GM21528 (cell line): Measurements from ENCODE around the gene TAF4.

ENCODE experiments used
- ATAC-seq: cut with Tn5 transposase; IDR thresholded peaks from one replicate; pipeline ENCODE4 v1.9.1; 2021; ENCODE audit warnings: mild to moderate bottlenecking, moderate library complexity; ENCODE audit not compliant: unreplicated experiment, low FRiP score

TAF4 gene

DNA sequence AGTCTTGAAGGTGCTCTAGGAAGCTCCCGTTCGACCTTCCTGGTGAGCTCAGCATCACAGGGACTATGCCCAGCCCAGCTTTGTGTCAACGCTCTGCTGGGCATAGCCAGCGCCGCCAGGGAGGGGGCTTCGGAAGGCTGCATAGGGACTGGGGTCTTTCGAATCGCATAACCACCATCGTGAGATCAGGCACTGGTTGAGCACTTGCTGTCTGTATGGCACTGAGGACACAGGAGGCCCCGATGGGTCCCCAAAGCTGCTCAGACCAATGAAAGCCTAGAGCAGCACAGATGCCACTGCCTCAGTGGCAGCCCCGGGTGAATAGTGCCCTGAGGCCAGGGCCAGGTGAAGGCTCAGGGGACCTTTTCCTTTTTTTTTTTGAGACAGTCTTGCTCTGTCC lies 96.7 kb downstream of the TAF4 start:
- no peak for ATAC-seq

DNA sequence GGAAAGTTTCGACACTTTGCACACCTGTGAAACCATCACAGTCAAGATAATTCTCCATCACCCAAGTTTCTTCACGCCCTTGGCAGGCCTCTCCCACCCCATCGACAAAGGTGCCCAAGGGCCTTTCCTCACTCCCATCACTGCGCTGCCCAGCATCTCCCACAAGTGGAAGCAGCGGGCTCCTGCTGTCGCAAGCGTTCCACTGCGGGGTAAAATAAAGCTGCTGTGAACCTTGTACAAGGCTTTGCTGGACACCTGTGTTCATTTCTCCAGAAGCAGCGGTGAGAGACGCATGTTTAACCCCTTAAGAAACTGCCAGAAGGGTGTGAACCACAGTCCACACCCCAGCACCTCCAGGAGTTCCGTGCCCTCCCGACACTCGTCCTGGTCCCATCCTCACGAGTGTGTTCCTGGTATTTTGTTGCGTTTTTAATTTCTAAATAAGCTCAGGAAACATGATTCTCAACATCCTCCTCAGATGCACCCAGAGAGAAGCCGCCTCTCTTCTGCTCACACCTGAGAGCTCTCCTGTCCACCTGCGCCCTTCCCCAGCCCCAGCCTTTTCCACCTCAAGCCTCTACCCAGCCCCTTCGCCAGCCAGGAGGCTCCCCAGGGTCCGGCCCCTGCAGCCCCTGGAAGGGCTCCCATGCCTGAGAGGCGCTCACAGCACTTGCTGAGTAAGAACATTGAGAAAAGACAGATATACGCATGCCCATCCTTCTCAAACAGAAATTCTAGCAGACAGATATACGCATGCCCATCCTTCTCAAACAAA lies 97.5 kb downstream of the TAF4 start:
- no peak for ATAC-seq

DNA sequence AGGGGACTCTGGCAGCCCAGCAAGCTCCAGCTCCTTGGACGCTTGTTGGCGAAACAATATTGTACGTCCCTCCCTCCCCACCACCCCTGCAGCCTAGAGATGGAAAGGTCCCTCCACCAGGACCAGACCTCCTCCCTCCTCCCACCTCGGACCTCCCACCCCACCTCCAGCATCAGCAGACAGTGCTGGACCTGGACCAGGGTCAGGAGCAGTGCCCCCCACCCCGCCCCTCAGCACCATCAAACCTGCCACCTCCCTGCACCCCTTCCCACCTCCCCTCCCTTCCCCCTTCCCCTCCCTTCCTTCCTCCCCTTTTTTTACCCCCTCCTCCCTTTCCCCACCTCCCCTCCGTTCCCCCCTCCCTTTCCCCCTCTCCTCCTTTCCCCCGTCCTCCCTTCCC lies 98.4 kb downstream of the TAF4 start:
- ATAC-seq, result no peak

DNA sequence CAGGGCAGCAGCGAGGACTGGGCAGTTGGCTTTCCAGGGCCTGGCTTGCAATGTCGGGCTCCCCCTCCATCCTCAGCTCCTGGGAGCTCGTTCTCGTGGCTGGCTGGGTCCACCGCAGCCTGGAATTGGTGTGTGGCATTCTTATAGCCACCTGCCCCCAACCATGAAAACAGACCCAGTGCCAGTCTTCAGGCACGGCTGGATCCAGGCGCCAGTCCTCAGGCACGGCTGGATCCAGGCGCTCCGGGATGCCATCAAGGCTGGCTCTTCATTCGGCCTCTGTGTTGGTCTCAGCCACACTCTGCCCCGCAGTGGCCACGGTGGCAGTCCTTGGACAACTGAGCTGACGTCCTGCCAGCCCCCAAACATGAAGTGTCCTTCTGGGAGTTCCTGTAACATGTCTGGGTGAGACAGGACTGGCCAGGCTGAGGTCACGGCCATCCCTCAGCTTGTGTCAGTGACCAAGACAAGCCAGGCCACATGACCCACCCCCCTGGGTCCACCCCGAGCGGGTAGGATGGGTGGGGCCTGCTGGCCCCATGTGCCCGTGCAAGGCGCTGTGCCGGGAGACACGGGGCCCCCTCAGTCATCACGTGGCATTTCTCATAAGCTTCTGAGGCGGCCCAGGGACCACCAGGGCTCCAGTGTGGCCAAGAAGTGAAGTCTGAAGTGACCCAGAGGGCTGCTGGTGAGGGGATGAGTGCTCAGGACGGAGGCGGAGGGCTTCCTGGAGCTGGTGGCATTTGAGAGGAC lies 99.0 kb downstream of the TAF4 start:
- no peak for ATAC-seq

DNA sequence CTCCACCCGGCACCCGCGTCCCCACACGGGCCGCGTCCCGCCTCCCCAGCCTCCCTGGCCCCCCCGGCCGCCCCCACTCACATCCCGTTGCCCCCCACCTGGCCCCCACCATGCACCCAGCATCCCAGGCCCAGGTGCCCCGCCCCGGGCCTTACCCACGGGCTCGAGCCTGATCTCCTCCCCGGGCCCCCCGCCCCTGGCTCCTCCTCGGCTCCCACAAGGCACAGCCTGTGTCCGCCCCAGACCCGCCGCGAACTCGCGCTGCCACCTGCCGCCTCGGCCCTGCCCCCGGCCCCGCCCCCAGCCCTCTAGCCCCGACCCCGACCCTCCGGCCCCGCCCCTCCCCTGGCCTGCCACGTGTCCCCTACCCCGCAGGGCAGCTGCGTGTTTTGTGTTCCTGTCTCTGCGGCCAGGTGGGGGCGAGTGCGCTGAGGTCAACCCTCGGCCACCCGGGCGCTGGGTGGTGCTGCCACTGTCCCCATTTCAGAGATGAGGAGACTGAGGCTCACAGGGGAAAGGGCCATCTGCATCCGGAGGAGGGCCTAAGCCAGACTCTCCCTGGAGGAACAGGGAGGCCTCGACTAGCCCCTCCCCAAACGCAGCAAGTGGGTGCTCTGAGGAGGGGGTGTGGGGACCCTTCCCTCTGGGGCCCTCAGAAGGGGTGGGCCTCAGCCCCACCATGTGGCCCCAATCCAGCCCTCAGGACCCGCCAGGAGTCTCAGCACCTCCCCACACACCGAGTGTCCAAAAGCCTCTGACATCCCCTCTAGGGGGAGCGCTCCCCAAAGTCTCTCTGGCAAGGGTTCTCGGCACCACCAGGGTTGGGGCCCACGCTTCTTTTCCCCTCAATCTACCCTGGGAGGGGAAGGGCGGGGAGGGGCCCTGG lies 99.8 kb downstream of the TAF4 start:
- no peak for ATAC-seq

DNA sequence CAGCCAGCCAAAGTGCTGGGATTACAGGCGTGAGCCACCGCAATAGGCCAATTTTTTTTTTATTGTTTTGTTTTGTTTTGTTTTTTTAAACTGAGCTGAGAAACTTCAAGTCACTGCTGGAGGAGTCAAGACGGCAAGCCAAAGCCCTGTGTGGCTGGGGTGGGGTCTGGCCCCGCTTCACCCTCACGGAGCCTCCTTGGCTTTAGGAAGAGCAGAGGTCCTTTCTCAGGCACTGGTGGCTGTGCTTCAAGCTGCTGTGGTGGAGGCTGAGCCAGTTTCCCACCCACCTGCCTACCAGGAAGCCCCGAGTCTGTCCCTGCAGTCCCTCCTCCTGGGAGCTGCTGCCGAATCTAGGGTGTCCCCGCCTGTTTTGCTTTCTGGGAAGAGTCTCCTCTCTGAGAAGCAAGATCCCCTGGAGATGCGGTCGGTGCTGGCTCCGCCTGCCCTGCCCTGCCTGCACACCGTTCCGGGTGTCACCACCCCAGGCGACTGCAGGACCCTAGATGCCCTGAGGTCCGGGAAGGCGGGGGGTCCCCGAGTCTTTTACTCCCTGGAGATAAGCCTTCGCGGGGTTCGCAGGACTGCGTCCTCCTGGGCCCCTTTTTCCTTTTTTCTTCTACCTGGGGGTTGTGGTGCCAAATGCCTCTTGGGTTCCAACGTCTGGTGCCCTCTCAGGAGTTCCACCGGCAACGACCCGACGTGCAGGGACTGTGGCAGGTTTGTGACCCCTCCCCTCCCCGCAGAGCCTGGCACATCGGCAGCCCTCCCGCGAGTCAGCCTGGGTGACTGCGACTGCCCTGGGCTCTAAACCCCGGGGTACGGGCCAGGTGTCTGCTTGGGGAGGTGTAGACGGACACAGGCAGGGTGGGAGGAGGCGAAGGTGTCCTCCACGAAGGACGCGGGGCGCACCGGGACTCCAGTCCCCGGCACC lies 100.7 kb downstream of the TAF4 start:
- ATAC-seq, result no peak

DNA sequence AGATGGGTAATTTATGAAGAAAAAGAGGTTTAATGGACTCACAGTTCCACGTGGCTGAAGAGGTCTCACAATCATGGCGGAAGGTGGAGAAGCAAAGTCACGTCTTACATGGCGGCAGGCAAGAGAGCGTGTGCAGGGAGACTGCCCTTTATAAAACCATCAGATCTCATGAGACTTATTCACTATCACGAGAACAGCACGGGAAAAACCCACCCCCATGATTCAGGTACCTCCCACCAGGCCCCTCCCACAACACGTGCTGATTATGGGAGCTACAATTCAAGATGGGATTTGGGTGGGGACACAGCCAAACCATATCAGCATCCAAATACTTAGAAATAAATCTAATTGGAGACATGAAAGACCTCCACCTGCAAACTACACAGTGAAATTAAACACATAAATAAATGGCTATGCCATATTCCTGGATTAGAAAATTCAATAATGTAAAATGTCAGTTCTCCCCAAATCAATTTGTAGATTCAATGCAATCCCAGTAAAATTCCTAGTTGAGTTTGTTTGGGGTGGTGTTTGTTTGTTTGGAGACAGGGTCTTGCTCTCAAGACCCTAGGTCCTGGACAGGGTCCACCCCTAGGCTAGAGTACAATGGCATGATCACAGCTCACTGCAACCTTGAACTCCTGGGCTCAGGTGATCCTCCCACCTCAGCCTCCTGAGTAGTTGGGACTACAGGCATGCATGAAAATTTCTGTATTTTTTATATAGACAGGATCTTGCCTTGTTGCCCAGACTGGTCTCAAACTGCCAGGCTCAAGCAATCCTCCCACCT lies 101.6 kb downstream of the TAF4 start:
- ATAC-seq, result no peak

DNA sequence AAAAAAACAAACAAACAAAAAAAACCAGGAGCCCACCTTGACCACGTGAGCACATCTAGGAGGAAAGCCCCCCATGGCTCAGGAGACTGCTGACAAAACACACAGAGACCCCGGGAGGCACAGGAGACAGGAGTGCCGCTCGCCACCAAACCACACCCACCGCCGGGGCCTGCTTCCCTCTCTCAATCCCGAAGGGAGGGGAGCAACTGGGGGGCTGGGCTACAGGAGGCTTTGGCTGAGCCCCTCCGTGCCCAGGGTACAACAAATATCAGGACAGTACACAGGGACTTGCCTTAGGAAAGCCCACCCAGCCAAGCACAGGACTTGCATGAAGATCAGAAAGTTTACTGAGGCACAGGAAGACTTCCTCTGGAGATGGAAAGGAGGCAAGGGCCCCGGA lies 102.5 kb downstream of the TAF4 start:
- ATAC-seq, result no peak

DNA sequence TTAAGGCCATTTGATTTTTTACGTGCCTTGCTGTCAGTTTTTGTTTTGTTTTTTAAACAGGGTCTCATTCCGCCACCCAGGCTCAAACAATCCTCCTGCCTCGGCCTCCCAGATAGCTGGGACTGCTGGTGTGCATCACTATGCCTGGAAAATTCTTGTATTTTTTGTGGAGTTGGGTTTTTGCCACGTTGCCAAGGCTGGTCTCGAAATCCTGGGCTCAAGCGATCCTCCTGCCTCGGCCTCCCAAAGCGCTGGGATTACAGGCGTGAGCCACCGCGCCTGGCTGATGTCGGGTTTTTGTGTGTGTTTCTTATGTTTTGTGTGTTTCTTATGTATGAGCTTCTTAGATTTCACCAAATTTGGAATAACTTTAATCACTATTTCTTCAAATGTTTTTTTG lies 104.8 kb downstream of the TAF4 start:
- ATAC-seq, result no peak

DNA sequence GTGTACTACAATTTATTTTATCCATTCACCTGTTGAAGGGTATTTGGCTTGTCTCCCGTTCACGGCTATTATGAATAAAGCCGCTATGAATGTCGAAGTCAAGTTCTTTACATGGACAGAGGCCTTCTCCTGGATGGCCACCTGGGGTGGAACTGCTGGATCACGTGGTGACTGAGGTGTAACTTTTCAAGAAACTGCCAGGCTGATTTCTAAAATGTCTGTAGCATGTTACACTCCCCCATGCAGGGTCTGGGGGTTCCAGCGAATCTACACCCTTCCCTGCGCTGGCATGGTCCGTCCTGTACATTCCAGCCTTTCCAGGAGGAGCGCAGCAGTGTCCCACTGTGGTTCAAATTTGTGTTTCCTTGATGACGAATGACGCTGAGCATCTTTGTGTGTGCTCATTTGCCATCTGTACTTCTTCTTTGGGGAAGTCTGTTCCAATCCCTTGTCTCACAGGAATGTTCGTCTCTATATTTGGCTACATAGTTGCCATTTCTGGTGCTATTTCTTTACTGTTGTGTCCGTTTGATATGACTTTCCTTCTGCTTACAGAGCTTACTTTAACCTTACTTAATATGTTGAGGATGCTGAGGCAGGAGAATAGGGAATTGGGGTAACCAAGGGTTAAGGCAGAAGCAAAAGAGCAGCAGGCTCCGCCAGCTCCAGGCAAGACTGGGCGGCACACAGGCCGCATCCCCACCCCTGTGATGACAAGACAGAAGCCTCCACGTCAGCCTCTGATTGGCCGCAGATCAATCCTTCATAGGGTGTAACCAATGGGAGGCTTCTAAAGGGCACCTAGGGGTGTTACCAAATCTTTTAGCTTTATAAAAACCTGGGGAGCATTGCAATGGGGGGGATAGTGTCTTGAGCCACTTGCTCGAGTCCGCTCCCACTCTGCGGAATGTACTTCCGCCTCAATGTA lies 106.6 kb downstream of the TAF4 start:
- ATAC-seq, result no peak

DNA sequence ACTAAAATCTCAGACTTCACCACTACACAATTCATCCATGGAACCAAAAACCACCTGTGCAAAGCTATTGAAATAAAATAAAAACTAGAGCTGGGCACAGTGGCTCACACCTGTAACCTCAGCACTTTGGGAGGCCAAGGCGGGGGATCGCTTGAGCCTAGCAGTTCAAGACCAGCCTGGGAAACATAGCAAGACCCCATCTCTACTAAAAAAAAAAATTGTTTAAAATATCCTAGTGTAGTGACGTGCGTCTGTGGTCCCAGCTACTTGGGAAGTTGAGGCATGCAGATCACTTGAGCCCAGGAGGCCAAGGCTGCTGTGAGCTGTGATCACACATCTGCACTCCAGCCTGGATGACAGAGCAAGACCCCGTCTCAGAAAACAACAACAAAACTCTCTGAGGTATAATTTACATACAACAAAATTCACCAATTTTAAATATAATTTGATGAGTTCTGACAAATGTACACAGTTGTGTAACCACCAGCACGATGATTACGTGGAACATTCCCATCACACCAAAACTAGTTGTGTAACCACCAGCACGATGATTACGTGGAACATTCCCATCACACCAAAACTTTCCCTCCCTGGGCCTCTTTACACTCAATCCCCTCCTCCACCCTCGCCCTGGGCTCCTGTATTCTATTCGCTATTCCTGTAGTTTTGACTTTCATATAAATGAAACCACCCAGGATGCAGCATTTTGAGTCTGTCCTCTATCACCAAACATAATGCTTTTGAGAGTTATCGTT lies 107.5 kb downstream of the TAF4 start:
- ATAC-seq, result no peak

DNA sequence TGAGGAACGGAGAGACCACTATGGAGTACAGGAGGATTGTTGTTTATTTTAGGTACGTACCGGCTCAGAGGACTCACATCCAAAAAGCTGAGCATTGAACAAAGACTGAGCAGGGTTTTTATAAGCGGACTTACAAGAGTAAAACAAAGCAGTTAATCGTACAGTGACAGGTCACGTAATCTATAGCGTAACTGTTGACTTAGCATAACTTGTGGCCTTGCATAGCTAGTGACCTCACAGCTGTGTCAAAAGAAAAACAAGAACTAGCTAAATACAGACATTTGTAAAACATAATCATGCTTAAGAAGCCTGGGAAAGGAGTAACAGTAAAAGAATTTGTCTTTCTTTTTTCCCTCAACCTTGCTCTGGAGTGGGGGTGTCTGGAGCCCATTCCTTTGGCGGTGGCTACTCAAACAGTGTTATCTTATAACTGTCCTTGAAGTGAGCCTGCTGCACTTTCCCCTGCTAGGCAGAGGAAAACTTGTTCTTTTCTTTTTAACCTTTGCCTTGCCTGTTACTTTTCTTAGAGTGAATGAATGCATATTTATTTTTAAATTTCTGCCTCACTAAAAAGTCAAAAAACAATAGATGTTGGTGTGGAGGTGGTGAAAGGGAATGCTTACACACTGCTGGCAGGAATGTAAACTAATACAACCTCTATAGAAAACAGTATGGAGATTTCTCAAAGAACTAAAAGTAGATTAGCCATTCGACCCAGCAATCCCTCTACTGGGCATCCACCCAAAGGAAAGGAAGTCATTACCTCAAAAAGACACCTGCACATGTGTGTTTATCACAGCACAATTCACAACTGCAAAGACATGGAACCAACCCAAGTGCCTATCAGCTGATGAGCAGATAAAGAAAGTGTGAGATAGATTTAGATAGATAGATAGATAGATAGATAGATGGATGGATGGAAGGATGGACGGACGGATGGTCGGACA lies 109.0 kb downstream of the TAF4 start:
- no peak for ATAC-seq

DNA sequence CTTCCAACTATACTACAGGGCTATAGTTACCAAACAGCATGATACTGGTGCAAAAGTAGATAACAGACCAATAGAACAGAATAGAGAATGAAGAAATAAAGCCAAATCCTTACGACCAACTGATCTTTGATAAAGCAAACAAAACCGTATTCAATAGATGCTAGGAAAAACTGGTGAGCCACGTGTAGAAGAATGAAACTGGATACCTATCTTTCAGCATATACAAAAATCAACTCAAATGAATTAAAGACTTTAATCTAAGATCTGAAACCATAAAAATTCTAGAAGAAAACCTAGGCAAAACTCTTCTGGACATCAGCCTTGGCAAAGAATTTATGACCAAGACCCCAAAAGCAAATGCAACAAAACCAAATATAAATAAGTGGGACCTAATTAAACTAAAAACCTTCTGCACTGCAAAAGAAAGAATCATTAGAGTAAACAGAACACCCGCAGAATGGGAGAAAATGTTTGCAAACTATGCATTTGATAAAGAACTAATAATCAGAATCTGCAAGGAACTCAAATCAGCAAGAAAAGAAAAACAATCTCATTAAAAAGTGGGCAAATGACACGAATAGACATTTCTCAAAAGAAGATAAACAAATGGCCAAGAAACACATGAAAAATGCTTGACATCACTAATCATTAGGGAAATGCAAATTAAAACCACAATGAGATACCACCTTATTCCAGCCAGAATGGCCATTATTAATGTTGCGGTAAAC lies 109.8 kb downstream of the TAF4 start:
- no peak for ATAC-seq

DNA sequence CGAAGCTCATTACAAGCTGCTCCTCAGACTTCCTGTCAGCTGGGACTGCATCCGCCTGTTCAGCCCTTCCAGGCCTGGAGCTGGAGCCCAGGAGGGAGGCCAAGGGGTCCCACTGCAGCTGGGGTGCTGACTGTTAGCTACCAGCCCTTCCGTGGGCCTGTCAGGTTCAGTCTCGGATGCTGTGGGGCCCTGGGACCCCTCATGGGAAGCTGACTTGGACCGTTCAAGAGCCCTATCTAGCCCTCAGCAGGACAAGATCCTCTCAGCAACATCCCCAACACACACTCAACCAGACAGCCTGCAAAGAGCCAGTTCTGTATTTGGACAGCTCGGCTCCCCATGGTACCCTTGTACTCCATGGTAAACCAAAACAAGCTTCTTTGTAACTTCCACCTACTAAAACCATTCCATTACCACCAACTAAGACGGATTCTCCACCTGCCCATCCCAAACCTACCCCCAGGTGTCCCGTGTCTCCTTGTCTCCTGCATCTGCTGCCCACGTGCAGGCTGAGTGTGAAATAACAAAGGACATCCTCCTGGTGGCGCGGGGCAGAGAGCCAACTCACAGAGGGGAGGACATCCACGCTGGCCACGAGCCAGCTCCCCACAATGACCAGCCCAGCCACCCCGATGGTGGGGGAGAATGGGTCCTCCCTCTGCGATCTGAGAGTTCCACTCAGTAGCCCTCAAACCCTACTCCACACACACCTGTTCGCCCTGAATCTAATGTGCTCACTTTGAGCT lies 111.2 kb downstream of the TAF4 start:
- no peak for ATAC-seq
